Body of pancreas (tissue), 4 donors: ENCODE measurements around the gene TMEM269.

Experiments used
- POLR2A ChIP-seq, 3 donors: fragments of 450-650 bp; IDR thresholded peaks; one replicate each; pipeline ENCODE4 v1.6.1; 2016; ENCODE audit warnings: antibody characterized with exemption in 3 of 3, mild to moderate bottlenecking in 2 of 3
- TF ChIP-seq, protein P1 (sequence below), 7 experiments: fragments of 450-650 bp in 4 of 7; fragments of 200-600 bp in 3 of 7; sonication (generic) in 3 of 7; IDR thresholded peaks; one replicate each; pipeline ENCODE4 v1.5.1; 2016 to 2019; ENCODE audit warnings: antibody characterized with exemption in 7 of 7

GRCh38 chr1:42750041-42750440 is 34.8 kb upstream of the TMEM269 start:
- TF ChIP-seq POLR2A (IDR thresholded peaks at IDR 0.05): no peak
- TF ChIP-seq, protein P1, sequence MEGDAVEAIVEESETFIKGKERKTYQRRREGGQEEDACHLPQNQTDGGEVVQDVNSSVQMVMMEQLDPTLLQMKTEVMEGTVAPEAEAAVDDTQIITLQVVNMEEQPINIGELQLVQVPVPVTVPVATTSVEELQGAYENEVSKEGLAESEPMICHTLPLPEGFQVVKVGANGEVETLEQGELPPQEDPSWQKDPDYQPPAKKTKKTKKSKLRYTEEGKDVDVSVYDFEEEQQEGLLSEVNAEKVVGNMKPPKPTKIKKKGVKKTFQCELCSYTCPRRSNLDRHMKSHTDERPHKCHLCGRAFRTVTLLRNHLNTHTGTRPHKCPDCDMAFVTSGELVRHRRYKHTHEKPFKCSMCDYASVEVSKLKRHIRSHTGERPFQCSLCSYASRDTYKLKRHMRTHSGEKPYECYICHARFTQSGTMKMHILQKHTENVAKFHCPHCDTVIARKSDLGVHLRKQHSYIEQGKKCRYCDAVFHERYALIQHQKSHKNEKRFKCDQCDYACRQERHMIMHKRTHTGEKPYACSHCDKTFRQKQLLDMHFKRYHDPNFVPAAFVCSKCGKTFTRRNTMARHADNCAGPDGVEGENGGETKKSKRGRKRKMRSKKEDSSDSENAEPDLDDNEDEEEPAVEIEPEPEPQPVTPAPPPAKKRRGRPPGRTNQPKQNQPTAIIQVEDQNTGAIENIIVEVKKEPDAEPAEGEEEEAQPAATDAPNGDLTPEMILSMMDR (IDR thresholded peaks at IDR 0.05): no peak
